MCF 10A (cell line): ENCODE results near the gene SPI1. TPM values are rescaled to one million over a fixed set of nuclear protein-coding genes. Genes with fewer than 3 reads are reported as not detected.
A peak's percentile ranks its signal among the peaks of the same experiment; 100 is the strongest.

ENCODE experiments used
- Bru-seq: library from RNA; stranded (reverse); fragments of 400-500 nt; gene quantifications from one replicate; lab custom pipeline; 2021; lab: Mats Ljungman, UMichigan
- BruChase-seq, 2 experiments: library from RNA; stranded (reverse); fragments of 400-500 nt; gene quantifications; one replicate each; lab custom pipeline; 2021; lab: Mats Ljungman, UMichigan
- BruUV-seq: library from RNA; stranded (reverse); fragments of 400-500 nt; replicated peaks from 2 replicates; lab custom pipeline; 2021; lab: Mats Ljungman, UMichigan
- CTCF ChIA-PET: fragments of 300-600 bp; sonication (Branson Sonifier 250); formaldehyde crosslinking; extraction: SDS; loops from one replicate; lab custom pipeline; 2021; ENCODE audit warnings: antibody characterized with exemption, inconsistent platforms; lab: Yijun Ruan, JAX
- POLR2A ChIA-PET: fragments of 300-600, 350-650 bp; sonication (Branson Sonifier 250); formaldehyde crosslinking; extraction: SDS; loops from one replicate; lab custom pipeline; 2020; ENCODE audit warnings: antibody characterized with exemption, inconsistent platforms; lab: Yijun Ruan, JAX
- DNase-seq: peaks from one replicate; pipeline ENCODE4 v3.0.0-alpha.2; 2018; ENCODE audit not compliant: unreplicated experiment
- H3K27ac Mint-ChIP-seq: one replicate; pipeline ENCODE4 v1.8.0; 2022; ENCODE audit warnings: mild to moderate bottlenecking, low read depth, mixed read lengths; ENCODE audit not compliant: unreplicated experiment
- H3K27me3 Mint-ChIP-seq: one replicate; pipeline ENCODE4 v1.8.0; 2022; ENCODE audit warnings: mixed read lengths; ENCODE audit not compliant: insufficient read depth, unreplicated experiment
- H3K36me3 Mint-ChIP-seq: one replicate; pipeline ENCODE4 v1.8.0; 2022; ENCODE audit warnings: mild to moderate bottlenecking, moderate library complexity, mixed read lengths; ENCODE audit not compliant: insufficient read depth, unreplicated experiment
- H3K4me1 Mint-ChIP-seq: one replicate; pipeline ENCODE4 v1.8.0; 2022; ENCODE audit warnings: mixed read lengths; ENCODE audit not compliant: insufficient read depth, unreplicated experiment
- H3K4me3 Mint-ChIP-seq: one replicate; pipeline ENCODE4 v1.8.0; 2022; ENCODE audit warnings: mild to moderate bottlenecking, moderate library complexity, mixed read lengths; ENCODE audit not compliant: unreplicated experiment
- H3K9me3 Mint-ChIP-seq: one replicate; pipeline ENCODE4 v1.8.0; 2022; ENCODE audit warnings: mixed read lengths; ENCODE audit not compliant: unreplicated experiment
- CTCF ChIP-seq: fragments of 200-600 bp; IDR thresholded peaks from one replicate; pipeline ENCODE4 v1.8.0; 2022; ENCODE audit warnings: antibody characterized with exemption, mild to moderate bottlenecking; ENCODE audit not compliant: unreplicated experiment
- intact Hi-C: fragments of 100-400 bp; cut with micrococcal nuclease; formaldehyde crosslinking; loops from 2 replicates; pipeline ENCODE4 v1.14.1; 2022
- long read RNA-seq: library from polyadenylated mRNA; stranded (forward); transcript quantifications from one replicate; pipeline ENCODE4 v2.0.0, GENCODE V29; 2022
- total RNA-seq: library from RNA; stranded (reverse); gene quantifications from 2 replicates; pipeline ENCODE4 v1.2.3, GENCODE V29; 2022

The SPI1 gene
- total RNA-seq (not detected in 2 replicates), Bru-seq, nascent RNA (not detected), BruChase-seq, experiment 1, labeled RNA remaining after a 6-hour chase (percentile 32 among the genes with signal in this experiment), BruChase-seq, experiment 2, labeled RNA remaining after a 2-hour chase (percentile 13 among the genes with signal in this experiment)
- long read RNA-seq = 0 reads

GRCh38 chr11:47378010-47378835 lies at the start of gene SPI1:
SPI1 (minus strand) TSS chr11:47378547; CDS start chr11:47378353, 194 bp downstream.
- CTCF ChIA-PET = interaction anchor here (0.5 to 1.6 kb wide), 4 partner anchors 11 to 158 kb away, joined by 3 to 4 read pairs (median 3); no protein-coding TSS in a partner anchor
- no peak within 1 kb of the TSS for H3K27ac Mint-ChIP-seq
- no peaks in the 10 kb centered on the region for H3K9me3 Mint-ChIP-seq
- no peak for TF ChIP-seq CTCF
- POLR2A ChIA-PET = interaction anchor here (0.6 kb wide), 1 partner anchor 30 kb away, joined by 3 read pairs; the partner anchor contains the start of gene SLC39A13
- peaks cover 9% of the 10 kb centered on the region for H3K4me1 Mint-ChIP-seq
- no TSS peak for BruUV-seq
- no peak within 1 kb of the TSS for H3K4me3 Mint-ChIP-seq
- H3K27me3 Mint-ChIP-seq = no peaks in the 10 kb centered on the region
- DNase-seq = no peak
- intact Hi-C loops = no loop called here
- H3K36me3 Mint-ChIP-seq = no peaks in the 10 kb centered on the region

GRCh38 chr11:47426062-47426956 lies 48.0 kb upstream of the SPI1 start, which contains the start of gene PSMC3:
PSMC3 (minus strand) TSS chr11:47426439; CDS start chr11:47426279, 160 bp downstream.
- Mint-ChIP-seq H3K9me3 (no peaks in the 10 kb centered on the region), H3K4me1 (peaks cover 17% of the 10 kb centered on the region), H3K4me3 (peak within 1 kb of the TSS; percentile 98), H3K27ac (peak within 1 kb of the TSS; percentile 100), H3K27me3 (no peaks in the 10 kb centered on the region), H3K36me3 (peaks cover 42% of the 10 kb centered on the region)
- ChIA-PET POLR2A (interaction anchor here (0.6 to 4.4 kb wide), 17 partner anchors 8 to 675 kb away, joined by 3 to 75 read pairs (median 4); partner anchors contain the start of genes ACP2, PTPMT1, RAPSN and SLC39A13), CTCF (interaction anchor here (0.6 to 2.7 kb wide), 8 partner anchors 16 to 273 kb away, joined by 3 to 8 read pairs (median 3); no protein-coding TSS in a partner anchor)
- BruUV-seq = no TSS peak
- intact Hi-C loops = no loop called here
- DNase-seq = peak; percentile 98
- no peak for TF ChIP-seq CTCF

- Mint-ChIP-seq H3K4me3 (peak overlapping the region; percentile 98), H3K36me3 (peaks cover 49% of the 10 kb centered on the region), H3K27me3 (no peaks in the 10 kb centered on the region), H3K9me3 (no peaks in the 10 kb centered on the region), H3K4me1 (peaks cover 17% of the 10 kb centered on the region), H3K27ac (peak overlapping the region; percentile 100)
- POLR2A ChIA-PET = interaction anchor here (0.6 to 4.4 kb wide), 9 partner anchors 9 to 177 kb away, joined by 3 to 75 read pairs (median 9); partner anchors contain the start of genes ACP2, PTPMT1 and SLC39A13
- no peak for DNase-seq
- TF ChIP-seq CTCF = no peak
- TSS peak; percentile 62 for BruUV-seq
- CTCF ChIA-PET = interaction anchor here (1.1 to 2.7 kb wide), 3 partner anchors 13 to 18 kb away, joined by 5 to 8 read pairs (median 8); no protein-coding TSS in a partner anchor
- intact Hi-C loops = no loop called here
Measured at GRCh38 chr11:47425611-47426010, 47.3 kb upstream of the SPI1 start.
